ENCODE measurements around the gene ALDOA. TPM values are rescaled to one million over a fixed set of nuclear protein-coding genes. Genes with fewer than 3 reads are reported as not detected.
A peak's percentile ranks its signal among the peaks of the same experiment; 100 is the strongest.
"Not testable (repeated sequence)": the region's sequence is repeated elsewhere in the genome, so short reads cannot be mapped to it uniquely, and the experiment has no call there.

ALDOA gene
- total RNA-seq, 1 donor from 2014 or later = 4,126 TPM

GRCh38 chr16:30032083-30032819, 33.3 kb upstream of the ALDOA start:
- intact Hi-C loops (cut with DNase I) = no loop called here
- ATAC-seq (no peak), DNase-seq (ENCODE audit: missing footprints) (no peak)

- ATAC-seq (no peak), DNase-seq (ENCODE audit: missing footprints) (no peak)
- intact Hi-C loops (cut with DNase I) = no loop called here
Measured at GRCh38 chr16:30033270-30033669, 32.3 kb upstream of the ALDOA start.

- no peak for DNase-seq (ENCODE audit: missing footprints)
- ATAC-seq = no peak
- intact Hi-C loops (cut with DNase I) = no loop called here
Measured at GRCh38 chr16:30040221-30040620, 25.3 kb upstream of the ALDOA start.

GRCh38 chr16:30040690-30041089, 24.9 kb upstream of the ALDOA start:
- ATAC-seq; intact Hi-C loops (cut with DNase I); DNase-seq (ENCODE audit: missing footprints): not testable (repeated sequence)

GRCh38 chr16:30041841-30042240, 23.7 kb upstream of the ALDOA start:
- DNase-seq (ENCODE audit: missing footprints) (no peak), ATAC-seq (no peak)
- intact Hi-C loops (cut with DNase I) = no loop called here

- intact Hi-C loops (cut with DNase I) = no loop called here
- ATAC-seq (no peak), DNase-seq (ENCODE audit: missing footprints) (no peak)
Measured at GRCh38 chr16:30046178-30046577, 19.4 kb upstream of the ALDOA start.

GRCh38 chr16:30046588-30046987, 19.0 kb upstream of the ALDOA start:
- intact Hi-C loops (cut with DNase I) = no loop called here
- no peak for DNase-seq (ENCODE audit: missing footprints)
- no peak for ATAC-seq

GRCh38 chr16:30049871-30050270, 15.7 kb upstream of the ALDOA start:
- ATAC-seq (no peak), DNase-seq (ENCODE audit: missing footprints) (no peak)
- intact Hi-C loops (cut with DNase I) = no loop called here

GRCh38 chr16:30051518-30051917, 14.0 kb upstream of the ALDOA start:
- intact Hi-C loops (cut with DNase I) = no loop called here
- DNase-seq (ENCODE audit: missing footprints) (no peak), ATAC-seq (no peak)

- ATAC-seq (peak; percentile 95), DNase-seq (ENCODE audit: missing footprints) (peak; percentile 96)
- intact Hi-C loops (cut with DNase I) = no loop called here
Measured at GRCh38 chr16:30052671-30053372, 12.7 kb upstream of the ALDOA start.

GRCh38 chr16:30053376-30054015, 12.1 kb upstream of the ALDOA start:
- DNase-seq (ENCODE audit: missing footprints) = no peak
- intact Hi-C loops (cut with DNase I) = no loop called here
- peak; percentile 23 for ATAC-seq

GRCh38 chr16:30054451-30054850, 11.1 kb upstream of the ALDOA start:
- ATAC-seq (no peak), DNase-seq (ENCODE audit: missing footprints) (no peak)
- intact Hi-C loops (cut with DNase I) = no loop called here

- intact Hi-C loops (cut with DNase I) = no loop called here
- ATAC-seq = no peak
Measured at GRCh38 chr16:30054959-30055553, 10.5 kb upstream of the ALDOA start.

GRCh38 chr16:30060346-30060745, 5.2 kb upstream of the ALDOA start:
- intact Hi-C loops (cut with DNase I) = no loop called here

More at GRCh38 chr16:30054959-30055553, 10.5 kb upstream of the ALDOA start:
- no peak for DNase-seq (ENCODE audit: missing footprints)

GRCh38 chr16:30060836-30061554, 4.6 kb upstream of the ALDOA start:
- ATAC-seq (no peak), DNase-seq (ENCODE audit: missing footprints) (no peak)
- intact Hi-C loops (cut with DNase I) = no loop called here

More at GRCh38 chr16:30060346-30060745, 5.2 kb upstream of the ALDOA start:
- ATAC-seq = no peak
- no peak for DNase-seq (ENCODE audit: missing footprints)

- intact Hi-C loops (cut with DNase I) = no loop called here
- DNase-seq (ENCODE audit: missing footprints) (no peak), ATAC-seq (no peak)
Measured at GRCh38 chr16:30063278-30063892, 2.2 kb upstream of the ALDOA start.

GRCh38 chr16:30063893-30064728, 1.4 kb upstream of the ALDOA start:
- DNase-seq (ENCODE audit: missing footprints) = peak; percentile 87
- intact Hi-C loops (cut with DNase I) = loop anchor here (2.0 kb wide), 1 partner anchor 59 kb away; the partner anchor contains the start of gene MAPK3
- ATAC-seq = peak; percentile 62
